SJCRH30 (cell line): ENCODE data around the gene RRP15. TPM values are rescaled to one million over a fixed set of nuclear protein-coding genes. Genes with fewer than 3 reads are reported as not detected.

Source experiments
- DNase-seq, 2 experiments: peaks; one replicate each; pipeline ENCODE4 v3.0.0-alpha.2; 2015 to 2020
- H3K27ac ChIP-seq: fragments of 250-450 bp; sonication (Bioruptor Pico); 2 replicates; pipeline ENCODE4 v1.5.1; 2020; ENCODE audit warnings: mild to moderate bottlenecking, moderate library complexity
- H3K27me3 ChIP-seq: fragments of 250-450 bp; sonication (Bioruptor Pico); 2 replicates; pipeline ENCODE4 v1.5.1; 2020; ENCODE audit warnings: mild to moderate bottlenecking, moderate library complexity
- H3K36me3 ChIP-seq: fragments of 250-450 bp; sonication (Bioruptor Pico); 2 replicates; pipeline ENCODE4 v1.5.1; 2020; ENCODE audit warnings: mild to moderate bottlenecking, moderate library complexity
- H3K4me1 ChIP-seq: fragments of 250-450 bp; sonication (Bioruptor Pico); 2 replicates; pipeline ENCODE4 v1.5.1; 2020; ENCODE audit warnings: mild to moderate bottlenecking, moderate library complexity
- H3K4me3 ChIP-seq: fragments of 250-450 bp; sonication (Bioruptor Pico); 2 replicates; pipeline ENCODE4 v1.5.1; 2020; ENCODE audit warnings: mild to moderate bottlenecking, moderate library complexity
- H3K9me3 ChIP-seq: fragments of 250-450 bp; sonication (Bioruptor Pico); replicated peaks from 2 replicates; pipeline ENCODE4 v1.5.1; 2020; ENCODE audit warnings: mild to moderate bottlenecking, moderate library complexity
- total RNA-seq: library from RNA; depleted of rRNA; stranded (reverse); fragments of >200 nt; shearing (Covaris generic); gene quantifications from 2 replicates; pipeline ENCODE4 v1.2.3, GENCODE V29; 2014

RRP15 gene
- total RNA-seq, 1 experiment from 2014 or later = 26.0 TPM

GRCh38 chr1:218339267-218339831 is 54.3 kb downstream of the RRP15 start:
- Histone ChIP-seq H3K4me3 (no peak overlapping the region), H3K9me3 (no peaks in the 10 kb centered on the region), H3K27ac (no peak overlapping the region), H3K27me3 (no peaks in the 10 kb centered on the region), H3K36me3 (no peaks in the 10 kb centered on the region), H3K4me1 (peaks cover 29% of the 10 kb centered on the region)
- DNase-seq = peak in 1 of 2 experiments; percentile 72

- no peak for DNase-seq
- no peak overlapping the region for H3K4me3 ChIP-seq
- H3K27ac ChIP-seq = no peak overlapping the region
Observed at GRCh38 chr1:218341325-218341724, 56.2 kb downstream of the RRP15 start.

GRCh38 chr1:218342091-218342490 is 57.0 kb downstream of the RRP15 start:
- Histone ChIP-seq H3K4me3 (no peak overlapping the region), H3K4me1 (peaks cover 14% of the 10 kb centered on the region), H3K9me3 (no peaks in the 10 kb centered on the region), H3K27ac (no peak overlapping the region), H3K27me3 (no peaks in the 10 kb centered on the region), H3K36me3 (no peaks in the 10 kb centered on the region)
- DNase-seq = no peak

More at GRCh38 chr1:218341325-218341724, 56.2 kb downstream of the RRP15 start:
- H3K9me3 ChIP-seq = no peaks in the 10 kb centered on the region
- peaks cover 20% of the 10 kb centered on the region for H3K4me1 ChIP-seq
- no peaks in the 10 kb centered on the region for H3K27me3 ChIP-seq
- H3K36me3 ChIP-seq = no peaks in the 10 kb centered on the region

- peak within 1 kb of the TSS; percentile 73 for H3K4me3 ChIP-seq
- no peaks in the 10 kb centered on the region for H3K9me3 ChIP-seq
- H3K36me3 ChIP-seq = no peaks in the 10 kb centered on the region
- no peaks in the 10 kb centered on the region for H3K27me3 ChIP-seq
- H3K4me1 ChIP-seq = peaks cover 16% of the 10 kb centered on the region
- peak within 1 kb of the TSS; percentile 72 for H3K27ac ChIP-seq
- peak; percentile 71 to 82 for DNase-seq
Observed at GRCh38 chr1:218344814-218345672, 60.0 kb downstream of the RRP15 start, which contains the start of gene TGFB2. TGFB2 (plus strand) TSS chr1:218345336; CDS start chr1:218346702, 1,366 bp downstream.

- DNase-seq = peak; percentile 84 to 88
- peak overlapping the region; percentile 72 for H3K27ac ChIP-seq
- no peaks in the 10 kb centered on the region for H3K9me3 ChIP-seq
- H3K4me3 ChIP-seq = peak overlapping the region; percentile 73
- H3K36me3 ChIP-seq = no peaks in the 10 kb centered on the region
- peaks cover 24% of the 10 kb centered on the region for H3K4me1 ChIP-seq
- H3K27me3 ChIP-seq = no peaks in the 10 kb centered on the region
Observed at GRCh38 chr1:218345673-218346390, 60.7 kb downstream of the RRP15 start.

GRCh38 chr1:218346391-218347204 is 61.5 kb downstream of the RRP15 start:
- peak; percentile 68 to 77 for DNase-seq
- Histone ChIP-seq H3K4me1 (peaks cover 25% of the 10 kb centered on the region), H3K4me3 (peak overlapping the region; percentile 73), H3K36me3 (no peaks in the 10 kb centered on the region), H3K27me3 (no peaks in the 10 kb centered on the region), H3K27ac (peak overlapping the region; percentile 72), H3K9me3 (no peaks in the 10 kb centered on the region)

- Histone ChIP-seq H3K27ac (peak overlapping the region; percentile 72), H3K36me3 (no peaks in the 10 kb centered on the region), H3K4me1 (peaks cover 25% of the 10 kb centered on the region), H3K9me3 (no peaks in the 10 kb centered on the region), H3K4me3 (peak overlapping the region; percentile 73), H3K27me3 (no peaks in the 10 kb centered on the region)
- peak; percentile 77 for DNase-seq
Observed at GRCh38 chr1:218347336-218347722, 62.2 kb downstream of the RRP15 start.

GRCh38 chr1:218347723-218348627 is 62.9 kb downstream of the RRP15 start:
- H3K27ac ChIP-seq = peak overlapping the region; percentile 72
- H3K9me3 ChIP-seq = no peaks in the 10 kb centered on the region
- peak; percentile 75 to 82 for DNase-seq
- H3K27me3 ChIP-seq = no peaks in the 10 kb centered on the region
- peaks cover 25% of the 10 kb centered on the region for H3K4me1 ChIP-seq
- no peaks in the 10 kb centered on the region for H3K36me3 ChIP-seq
- H3K4me3 ChIP-seq = peak overlapping the region; percentile 73

- no peaks in the 10 kb centered on the region for H3K36me3 ChIP-seq
- H3K27me3 ChIP-seq = no peaks in the 10 kb centered on the region
- no peaks in the 10 kb centered on the region for H3K9me3 ChIP-seq
- peaks cover 25% of the 10 kb centered on the region for H3K4me1 ChIP-seq
- peak in 1 of 2 experiments; percentile 36 for DNase-seq
- peak overlapping the region; percentile 73 for H3K4me3 ChIP-seq
- peak overlapping the region; percentile 72 for H3K27ac ChIP-seq
Observed at GRCh38 chr1:218348628-218349071, 63.6 kb downstream of the RRP15 start.

GRCh38 chr1:218349348-218350034 is 64.4 kb downstream of the RRP15 start:
- H3K4me3 ChIP-seq = peak overlapping the region; percentile 73
- peak; percentile 30 to 48 for DNase-seq
- H3K27ac ChIP-seq = peak overlapping the region; percentile 72; the same call in 1 of the 2 replicates
- no peaks in the 10 kb centered on the region for H3K27me3 ChIP-seq
- H3K36me3 ChIP-seq = peaks cover 5% of the 10 kb centered on the region
- H3K9me3 ChIP-seq = no peaks in the 10 kb centered on the region
- peaks cover 28% of the 10 kb centered on the region for H3K4me1 ChIP-seq

GRCh38 chr1:218350035-218350525 is 65.0 kb downstream of the RRP15 start:
- no peak for DNase-seq
- Histone ChIP-seq H3K4me3 (no peak overlapping the region), H3K27me3 (no peaks in the 10 kb centered on the region), H3K9me3 (no peaks in the 10 kb centered on the region), H3K27ac (no peak overlapping the region), H3K4me1 (peaks cover 28% of the 10 kb centered on the region), H3K36me3 (peaks cover 5% of the 10 kb centered on the region)

GRCh38 chr1:218350801-218351266 is 65.7 kb downstream of the RRP15 start:
- Histone ChIP-seq H3K36me3 (peaks cover 5% of the 10 kb centered on the region), H3K27me3 (no peaks in the 10 kb centered on the region), H3K4me3 (no peak overlapping the region), H3K4me1 (peaks cover 28% of the 10 kb centered on the region), H3K9me3 (no peaks in the 10 kb centered on the region), H3K27ac (no peak overlapping the region)
- DNase-seq = no peak
